Measurements from ENCODE around the gene ATP6V1F. TPM values are rescaled to one million over a fixed set of nuclear protein-coding genes. Genes with fewer than 3 reads are reported as not detected.

The ATP6V1F gene
- total and polyA plus RNA-seq, 10 donors: 78.3 to 285 (median 91.5) TPM

GRCh38 chr7:128876978-128877755 lies 14.5 kb downstream of the ATP6V1F start:
- H3K36me3 ChIP-seq: no peaks in the 10 kb centered on the region
- peak; percentile 69 for DNase-seq
- intact Hi-C loops (cut with DNase I; ENCODE audit: low total_unique reads): no loop called here
- WGBS, 5 donors: 88 to 97% (median 93%) methylated on average over 15 to 32 of the region's 32 CpGs
- H3K9me3 ChIP-seq: no peaks in the 10 kb centered on the region
- no peaks in the 10 kb centered on the region for H3K4me1 ChIP-seq
- no peak overlapping the region for H3K27ac ChIP-seq
- peaks cover 0 to 7% (median 0%) of the 10 kb centered on the region in 7 donors for H3K27me3 ChIP-seq (replicated peaks in 1 of 7)
- H3K4me3 ChIP-seq: no peak overlapping the region
- TF ChIP-seq CTCF (IDR thresholded peaks at IDR 0.05 in 8 of 11, conservative IDR thresholded peaks at IDR 0.05 in 3 of 11): no peak

DNA sequence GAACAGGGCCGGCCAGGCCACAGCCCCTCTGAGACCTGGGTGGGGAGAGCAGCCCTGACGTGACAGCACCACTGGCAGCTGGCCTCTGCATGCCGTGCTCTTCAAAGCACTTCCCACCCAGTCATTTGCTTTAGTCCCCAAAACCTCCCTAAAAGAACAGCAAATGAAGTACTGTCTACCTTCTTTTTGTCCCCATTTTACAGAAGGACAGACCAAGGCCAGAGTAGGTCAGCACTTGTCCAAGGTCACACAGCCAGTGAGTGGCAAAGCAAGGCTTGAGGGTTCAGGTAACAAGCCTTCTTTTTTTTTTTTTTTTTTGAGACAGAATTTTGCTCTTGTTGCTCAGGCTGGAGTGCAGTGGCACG lies 15.1 kb downstream of the ATP6V1F start:
- H3K4me1 ChIP-seq: no peaks in the 10 kb centered on the region
- TF ChIP-seq POLR2A (IDR thresholded peaks at IDR 0.05) (no peak), POLR2AphosphoS5 (IDR thresholded peaks at IDR 0.05) (no peak), CTCF (IDR thresholded peaks at IDR 0.05 in 8 of 11, conservative IDR thresholded peaks at IDR 0.05 in 3 of 11) (no peak)
- H3K36me3 ChIP-seq: no peaks in the 10 kb centered on the region
- H3K27ac ChIP-seq: no peak overlapping the region
- DNase-seq: no peak
- H3K9me3 ChIP-seq: no peaks in the 10 kb centered on the region
- WGBS, 5 donors: 60 to 77% (median 68%) methylated on average over 3 to 4 of the region's 4 CpGs
- intact Hi-C loops (cut with DNase I; ENCODE audit: low total_unique reads): no loop called here
- no peak overlapping the region for H3K4me3 ChIP-seq
- peaks cover 0 to 4% (median 0%) of the 10 kb centered on the region in 7 donors for H3K27me3 ChIP-seq (replicated peaks in 1 of 7)

DNA sequence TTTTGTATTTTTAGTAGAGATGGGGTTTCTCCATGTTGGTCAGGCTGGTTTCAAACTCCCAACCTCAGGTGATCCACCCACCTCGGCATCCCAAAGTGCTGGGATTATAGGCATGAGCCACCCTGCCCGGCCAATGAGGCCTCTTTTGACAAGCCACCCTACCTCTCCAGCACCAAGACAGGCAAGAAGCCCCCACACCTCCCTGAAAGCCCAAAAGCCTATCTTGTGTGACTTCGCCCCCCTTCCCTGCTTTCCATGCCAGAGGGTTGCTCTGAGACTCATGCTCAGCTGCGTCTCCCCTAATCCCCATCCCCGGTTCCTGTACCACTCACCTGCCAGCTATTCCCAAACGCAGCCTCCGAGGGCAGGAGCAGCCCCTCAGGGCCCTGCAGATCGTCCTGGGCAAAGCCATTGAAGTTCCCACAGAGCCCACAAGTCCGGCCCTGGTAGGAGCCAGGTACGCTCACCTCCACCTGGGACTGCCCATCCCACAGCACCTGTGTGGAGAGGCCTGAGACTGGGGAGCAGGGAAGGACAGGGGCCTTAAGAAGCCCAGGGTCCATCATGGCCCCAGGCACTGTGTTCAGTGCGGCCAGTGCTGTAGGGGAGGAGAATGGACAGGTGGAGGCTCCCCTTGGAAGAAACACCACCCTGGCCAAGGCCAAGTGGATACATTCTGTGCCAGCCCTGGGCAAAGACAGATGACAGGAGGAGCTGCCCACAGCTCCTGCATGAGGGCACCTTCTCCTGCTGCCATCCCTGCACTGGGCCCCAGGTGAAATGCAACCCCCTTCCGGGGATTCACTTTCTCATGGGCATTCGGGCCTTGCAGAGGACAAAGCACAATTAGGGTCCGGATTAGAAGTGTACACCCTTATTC lies 15.8 kb downstream of the ATP6V1F start:
- Histone ChIP-seq H3K4me1 (peaks cover 0 to 2% (median under 1%) of the 10 kb centered on the region in 6 donors), H3K27ac (no peak overlapping the region), H3K9me3 (no peaks in the 10 kb centered on the region), H3K36me3 (no peaks in the 10 kb centered on the region), H3K27me3 (replicated peaks in 1 of 7) (peaks cover 0 to 4% (median 0%) of the 10 kb centered on the region in 7 donors), H3K4me3 (no peak overlapping the region)
- intact Hi-C loops (cut with DNase I; ENCODE audit: low total_unique reads): no loop called here
- peak; percentile 71 for DNase-seq
- 87 to 95% (median 89%) methylated on average over 12 to 14 of the region's 14 CpGs for WGBS, 5 donors
- TF ChIP-seq POLR2A (IDR thresholded peaks at IDR 0.05): no peak
- no peak for TF ChIP-seq CTCF (IDR thresholded peaks at IDR 0.05 in 8 of 11, conservative IDR thresholded peaks at IDR 0.05 in 3 of 11)

- intact Hi-C loops (cut with DNase I; ENCODE audit: low total_unique reads): no loop called here
- Histone ChIP-seq H3K36me3 (no peaks in the 10 kb centered on the region), H3K9me3 (no peaks in the 10 kb centered on the region), H3K27ac (no peak overlapping the region), H3K4me1 (peaks cover 0 to 12% (median 6%) of the 10 kb centered on the region in 6 donors), H3K4me3 (no peak overlapping the region), H3K27me3 (replicated peaks in 1 of 7) (peaks cover 0 to 8% (median 0%) of the 10 kb centered on the region in 7 donors)
- TF ChIP-seq POLR2A (IDR thresholded peaks at IDR 0.05) (no peak), POLR2AphosphoS5 (IDR thresholded peaks at IDR 0.05) (no peak), CTCF (IDR thresholded peaks at IDR 0.05 in 8 of 11, conservative IDR thresholded peaks at IDR 0.05 in 3 of 11) (no peak)
- WGBS, 5 donors: 79 to 90% (median 85%) methylated on average over 16 to 19 of the region's 19 CpGs
- DNase-seq: peak; percentile 63
Observed at GRCh38 chr7:128879461-128879938, 16.8 kb downstream of the ATP6V1F start.

All from spleen (tissue), 11 donors.